ENCODE results near the gene EVPL. TPM values are rescaled to one million over a fixed set of nuclear protein-coding genes. Genes with fewer than 3 reads are reported as not detected.
A peak's percentile ranks its signal among the peaks of the same experiment; 100 is the strongest.

Gene EVPL
- total and polyA plus RNA-seq, 2 of the 13 experiments (the other 11 are each of a cell fraction or from before 2014, with no cell fraction given), result 2.1 to 8.2 TPM

GRCh38 chr17:75976175-75976848 is 50.8 kb downstream of the EVPL start (continued):
- 0 out of 2 replicates have a peak, but pooled peaks have one; percentile 30 for TF ChIP-seq ZNF547 (CRISPR knock-in tag; IDR thresholded peaks at IDR 0.05)
- TF ChIP-seq GATAD1 (CRISPR knock-in tag; IDR thresholded peaks at IDR 0.05), result no peak
- no peak for TF ChIP-seq ETV6 (CRISPR knock-in tag; conservative IDR thresholded peaks at IDR 0.05)
- no peak for TF ChIP-seq BORCS8-MEF2B (CRISPR knock-in tag; IDR thresholded peaks at IDR 0.05)
- peak; percentile 54; the same call in 1 of the 2 replicates for TF ChIP-seq HNF4G (IDR thresholded peaks at IDR 0.05; ENCODE audit: borderline replicate concordance, low read depth, low read length)
- no peak for TF ChIP-seq HNF4G (CRISPR knock-in tag; IDR thresholded peaks at IDR 0.05; ENCODE audit: borderline replicate concordance, low read depth)
- 0 out of 2 replicates have a peak, but pooled peaks have one; percentile 10 for TF ChIP-seq THAP11 (CRISPR knock-in tag; IDR thresholded peaks at IDR 0.05)
- TF ChIP-seq ARID3A (IDR thresholded peaks at IDR 0.05; ENCODE audit: low read depth, low read length), result peak; percentile 82
- TF ChIP-seq ZNF652 (CRISPR knock-in tag; IDR thresholded peaks at IDR 0.05; ENCODE audit: borderline replicate concordance, low read depth), result no peak; the same call in 1 of the 2 replicates
- TF ChIP-seq ZBTB49 (CRISPR knock-in tag; IDR thresholded peaks at IDR 0.05; ENCODE audit: borderline replicate concordance), result no peak
- TF ChIP-seq IKZF1 (IDR thresholded peaks at IDR 0.05), result no peak
- TF ChIP-seq RBFOX2 (IDR thresholded peaks at IDR 0.05; ENCODE audit: low read depth, low read length), result peak; percentile 27; the same call in 1 of the 2 replicates
- TF ChIP-seq ZBTB8A (CRISPR knock-in tag; IDR thresholded peaks at IDR 0.05; ENCODE audit: borderline replicate concordance, low read depth), result no peak
- TF ChIP-seq ZNF737 (CRISPR knock-in tag; IDR thresholded peaks at IDR 0.05; ENCODE audit: borderline replicate concordance), result no peak
- no peak for TF ChIP-seq ZNF224 (CRISPR knock-in tag; IDR thresholded peaks at IDR 0.05)
- no peak for TF ChIP-seq ZNF672 (CRISPR knock-in tag; IDR thresholded peaks at IDR 0.05)
- no peak for TF ChIP-seq ZBTB1 (CRISPR knock-in tag; IDR thresholded peaks at IDR 0.05; ENCODE audit: borderline replicate concordance)
- peak; percentile 41; the same call in 1 of the 2 replicates for TF ChIP-seq FOXO1 (CRISPR knock-in tag; IDR thresholded peaks at IDR 0.05)
- TF ChIP-seq ZMYM3 (CRISPR knock-in tag; IDR thresholded peaks at IDR 0.05), result no peak; the same call in 1 of the 2 replicates
- TF ChIP-seq DPF2 (CRISPR knock-in tag; IDR thresholded peaks at IDR 0.05; ENCODE audit: borderline replicate concordance, low read depth), result peak; percentile 68; the same call in 1 of the 2 replicates
- TF ChIP-seq AHDC1 (CRISPR knock-in tag; IDR thresholded peaks at IDR 0.05; ENCODE audit: borderline replicate concordance), result peak; percentile 61; the same call in 1 of the 2 replicates

Measured in HepG2 (cell line).